ENCODE data around the gene SOX30. TPM values are rescaled to one million over a fixed set of nuclear protein-coding genes. Genes with fewer than 3 reads are reported as not detected.

The SOX30 gene
- polyA plus RNA-seq, 10 donors, result 0.15 to 0.63 (median 0.31) TPM

DNA sequence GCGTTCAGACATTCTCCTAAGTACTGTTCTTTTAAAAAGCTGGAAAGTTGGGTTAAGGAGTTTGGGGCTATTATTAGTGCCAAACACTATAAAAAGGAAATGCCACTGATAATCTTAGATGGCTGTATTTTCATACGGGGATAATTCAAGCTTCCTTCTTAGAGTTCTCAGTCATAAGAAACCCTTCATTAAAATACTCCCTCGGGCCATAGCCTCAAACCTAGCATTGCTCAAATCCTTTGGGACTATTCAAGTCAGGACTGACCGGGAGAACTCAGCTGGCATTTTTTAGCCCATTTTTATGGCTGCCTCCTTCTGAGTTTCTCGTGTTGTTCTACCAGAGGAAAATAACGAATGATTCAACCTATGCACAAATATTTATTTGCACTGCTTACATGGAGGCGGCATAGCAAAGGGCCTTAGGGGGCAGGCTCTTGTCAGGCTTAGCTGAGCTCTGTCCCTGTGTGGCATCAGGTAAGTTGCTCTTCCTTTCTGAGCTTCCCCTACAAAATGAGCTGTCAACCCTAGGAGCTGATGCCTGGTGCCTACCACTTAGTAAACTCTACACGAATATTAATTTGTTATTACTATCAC lies 43.2 kb downstream of the SOX30 start:
- DNase-seq, result no peak

DNA sequence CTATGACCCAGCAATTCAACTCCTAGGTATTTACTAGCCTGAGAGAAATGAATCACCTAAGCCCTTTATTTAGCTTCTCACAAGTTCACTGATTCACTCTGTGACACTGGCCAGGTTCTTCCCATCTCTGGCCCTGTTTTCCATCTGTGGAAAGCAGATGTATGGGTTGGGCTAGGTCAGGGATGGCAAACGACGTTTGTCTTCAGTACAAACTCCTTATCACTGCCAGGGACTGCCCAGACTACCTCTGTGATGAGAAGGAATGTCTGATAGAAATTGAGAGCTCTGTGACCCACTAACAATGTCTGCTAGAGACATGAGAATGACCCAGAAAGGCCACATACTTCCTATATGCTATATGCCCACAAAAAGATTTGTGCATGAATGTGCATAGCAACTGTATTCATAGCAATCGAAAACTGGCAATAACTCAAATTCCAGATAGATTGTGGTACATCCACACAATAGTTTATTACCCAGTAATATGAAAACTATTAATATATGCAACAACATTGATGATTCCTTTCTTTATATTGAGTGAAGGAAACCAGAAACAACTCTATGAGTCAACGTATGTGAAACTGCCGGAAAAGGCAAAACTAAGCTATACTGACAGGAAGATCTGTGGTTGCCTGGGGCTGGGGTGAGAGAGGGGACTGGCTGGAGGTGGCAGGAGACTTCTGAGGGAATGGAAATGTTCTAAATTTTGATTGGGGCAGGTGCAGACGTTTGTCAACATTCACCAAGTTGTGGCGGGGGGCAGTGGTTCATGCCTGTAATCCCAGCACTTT lies 44.7 kb downstream of the SOX30 start:
- peak in 1 of 3 donors; percentile 57 for DNase-seq

DNA sequence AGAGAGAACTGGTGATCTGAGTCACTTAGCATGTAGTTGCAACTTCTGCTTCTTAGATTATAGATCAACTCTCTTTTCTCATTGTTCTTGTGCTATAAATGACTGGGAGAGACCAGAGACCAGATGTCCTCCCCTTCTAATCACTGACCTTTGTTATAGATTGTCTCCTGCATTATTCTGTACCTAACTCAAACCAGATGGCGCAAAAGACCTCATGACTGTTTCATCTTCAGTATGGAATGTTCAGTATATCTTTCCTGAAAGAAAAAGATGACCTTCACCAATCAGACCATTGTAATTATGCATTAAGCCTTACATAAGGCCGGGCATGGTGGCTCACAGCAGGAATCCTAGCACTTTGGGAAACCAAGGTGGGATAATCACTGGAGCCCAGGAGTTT lies 46.2 kb downstream of the SOX30 start:
- no peak for DNase-seq

DNA sequence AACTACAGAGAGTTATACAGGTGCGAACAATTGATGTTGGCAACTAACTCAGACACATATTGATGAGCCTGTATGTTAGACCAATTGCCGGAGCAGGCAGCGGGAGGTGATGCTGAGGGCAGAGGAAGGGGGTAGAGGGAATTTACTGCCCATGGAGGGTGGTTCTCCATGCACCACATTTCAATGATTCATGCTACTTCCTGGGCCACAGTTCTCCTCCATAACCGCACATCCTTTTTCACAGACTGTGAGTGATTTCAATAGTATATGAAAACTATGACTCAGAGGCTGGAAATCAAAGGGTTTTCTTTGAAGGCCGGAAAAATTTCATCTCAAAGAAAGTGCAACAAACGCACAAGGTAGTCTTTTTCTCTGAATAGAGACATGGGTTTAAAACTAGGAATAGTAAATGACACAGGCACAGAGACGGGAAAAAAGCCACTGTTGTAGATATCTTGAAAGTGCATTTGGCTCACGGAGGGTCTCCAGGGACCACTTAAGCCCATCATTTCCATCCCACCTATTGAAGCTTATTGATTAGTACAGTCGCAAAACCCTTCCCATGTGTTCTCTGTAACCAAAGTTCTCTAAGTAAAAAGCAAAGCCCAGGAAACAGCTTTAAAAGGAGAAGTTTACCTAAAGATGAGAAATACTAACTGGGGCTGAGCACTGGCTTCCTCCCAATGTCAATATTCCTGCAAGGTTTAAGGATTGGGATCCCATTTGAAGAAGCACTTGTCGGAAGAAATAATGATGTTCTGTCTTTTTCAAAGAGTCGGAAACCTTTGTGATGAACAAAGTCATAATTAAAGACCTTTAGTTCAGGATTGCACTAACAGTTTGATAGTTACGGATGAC lies 48.7 kb downstream of the SOX30 start:
- DNase-seq, result peak in 1 of 3 donors; percentile 69

DNA sequence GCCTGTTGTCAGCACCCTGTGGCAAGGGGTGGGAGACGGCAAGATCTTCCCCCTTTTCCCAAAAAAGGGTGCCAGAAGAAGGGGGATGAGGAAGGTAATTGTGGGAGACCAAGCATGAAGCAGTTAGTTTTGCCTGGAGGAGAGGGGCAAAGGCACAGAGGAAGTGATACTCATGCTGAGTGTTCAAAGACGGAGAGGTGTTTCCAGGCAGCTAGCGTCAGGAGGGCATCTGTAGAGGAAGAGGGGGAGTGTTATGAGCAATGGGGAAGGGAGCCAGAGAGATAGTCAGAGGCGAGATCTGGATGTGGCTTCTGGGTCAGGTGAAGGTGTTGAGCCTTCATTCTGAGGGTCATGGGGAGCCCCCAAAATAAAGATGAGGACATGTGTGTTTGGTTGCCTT lies 49.7 kb downstream of the SOX30 start:
- no peak for DNase-seq

DNA sequence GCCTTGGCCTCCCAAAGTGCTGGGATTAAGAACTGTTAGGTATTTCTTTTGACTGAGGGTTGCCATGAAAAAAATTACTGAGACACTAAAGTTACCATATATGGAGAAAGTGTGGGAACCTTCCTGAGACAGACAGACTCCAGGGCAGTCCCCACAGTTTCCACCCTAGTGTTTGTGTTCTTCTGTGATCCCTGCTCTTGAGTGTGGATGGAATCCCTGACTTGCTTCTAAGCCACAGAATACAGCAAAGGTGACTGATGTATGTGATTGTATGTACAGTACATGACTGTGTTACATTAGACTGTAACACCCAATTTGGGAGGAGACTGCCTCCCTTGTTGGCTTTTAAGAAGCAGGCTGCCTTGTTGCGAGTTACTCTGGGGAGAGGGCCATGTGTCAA lies 52.0 kb downstream of the SOX30 start:
- DNase-seq, result no peak

DNA sequence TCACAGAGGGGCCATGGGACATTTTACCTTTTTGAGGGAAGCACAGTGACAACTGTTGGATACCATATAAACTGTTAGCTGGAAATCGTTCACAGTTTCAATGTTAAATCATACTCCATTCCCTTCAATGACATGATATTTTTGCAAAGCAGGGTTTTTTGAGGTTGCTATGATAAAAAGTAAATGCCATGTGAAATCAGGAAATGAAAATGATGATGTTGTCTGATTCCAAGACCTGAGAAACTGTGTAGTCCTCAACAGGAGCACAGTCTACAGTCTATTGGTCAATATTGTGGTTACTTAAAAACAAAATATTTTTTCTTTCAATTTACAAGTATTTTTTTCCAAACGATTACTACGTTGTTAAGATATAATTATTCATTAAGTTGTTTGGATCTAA lies 52.7 kb downstream of the SOX30 start:
- no peak for DNase-seq

DNA sequence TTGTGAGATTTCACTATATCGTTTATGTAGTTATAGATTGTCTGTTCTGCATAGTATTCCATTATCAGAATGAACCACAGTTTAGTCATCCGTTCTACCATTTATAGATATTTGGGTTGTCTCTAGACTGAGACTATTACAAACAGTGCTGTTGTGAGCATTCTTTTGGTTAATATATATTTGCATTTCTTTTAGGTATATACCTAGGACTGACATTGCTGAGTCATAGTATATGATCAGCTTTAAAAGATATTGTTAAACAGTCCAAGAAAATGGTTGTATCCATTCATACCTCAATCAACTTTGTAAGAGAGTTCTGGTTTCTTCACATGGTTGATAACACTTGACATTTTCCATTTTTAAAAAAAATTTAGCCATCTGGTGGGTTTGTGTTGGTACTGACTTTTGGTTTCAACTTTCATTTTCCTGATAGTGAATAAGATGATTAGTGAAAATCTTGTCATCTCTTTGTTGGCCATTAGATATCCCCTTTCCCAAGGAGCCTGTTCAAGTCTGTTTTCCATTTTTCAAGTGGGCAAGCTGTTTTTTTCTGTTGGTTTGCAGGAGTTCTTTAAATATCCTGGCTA lies 53.8 kb downstream of the SOX30 start:
- DNase-seq, result no peak

DNA sequence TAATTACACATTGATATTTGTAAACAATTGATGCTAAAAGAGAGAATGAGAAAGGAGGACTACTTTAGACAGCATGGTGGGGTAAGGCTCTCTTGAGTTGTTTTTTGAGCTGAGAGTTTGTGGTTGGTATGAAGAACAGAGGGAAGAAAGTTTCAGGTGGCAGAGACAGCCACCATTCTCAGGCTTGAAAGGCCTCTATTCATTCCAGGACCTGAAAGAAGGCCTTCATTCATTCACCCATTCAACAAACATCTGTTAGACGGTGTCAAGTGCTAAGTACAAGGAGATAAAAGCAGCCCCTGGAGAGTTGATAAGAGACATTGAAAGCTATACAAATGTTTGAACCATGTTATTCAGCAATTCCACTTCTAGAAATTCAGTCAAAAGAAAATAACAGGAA lies 55.0 kb downstream of the SOX30 start:
- DNase-seq, result no peak

DNA sequence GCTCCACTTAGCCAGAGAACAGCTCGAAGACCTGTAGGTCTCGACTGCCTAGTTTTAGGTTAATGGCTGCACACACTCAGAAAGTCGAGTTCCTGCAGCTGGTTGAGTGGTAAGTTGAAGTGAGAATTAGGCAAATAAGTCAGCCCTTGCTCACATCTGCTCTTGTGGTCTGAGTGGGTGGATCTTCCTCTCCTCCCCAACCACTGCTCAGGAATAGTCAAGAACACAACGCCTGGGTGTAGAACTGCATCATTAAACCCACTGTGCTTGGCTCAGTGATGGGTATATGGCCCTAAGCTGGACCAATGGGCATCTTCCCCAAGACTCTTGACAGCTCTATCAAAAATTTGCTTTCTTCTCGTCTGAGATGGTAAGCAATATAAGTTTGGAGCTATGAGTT lies 55.8 kb downstream of the SOX30 start:
- DNase-seq, result no peak

DNA sequence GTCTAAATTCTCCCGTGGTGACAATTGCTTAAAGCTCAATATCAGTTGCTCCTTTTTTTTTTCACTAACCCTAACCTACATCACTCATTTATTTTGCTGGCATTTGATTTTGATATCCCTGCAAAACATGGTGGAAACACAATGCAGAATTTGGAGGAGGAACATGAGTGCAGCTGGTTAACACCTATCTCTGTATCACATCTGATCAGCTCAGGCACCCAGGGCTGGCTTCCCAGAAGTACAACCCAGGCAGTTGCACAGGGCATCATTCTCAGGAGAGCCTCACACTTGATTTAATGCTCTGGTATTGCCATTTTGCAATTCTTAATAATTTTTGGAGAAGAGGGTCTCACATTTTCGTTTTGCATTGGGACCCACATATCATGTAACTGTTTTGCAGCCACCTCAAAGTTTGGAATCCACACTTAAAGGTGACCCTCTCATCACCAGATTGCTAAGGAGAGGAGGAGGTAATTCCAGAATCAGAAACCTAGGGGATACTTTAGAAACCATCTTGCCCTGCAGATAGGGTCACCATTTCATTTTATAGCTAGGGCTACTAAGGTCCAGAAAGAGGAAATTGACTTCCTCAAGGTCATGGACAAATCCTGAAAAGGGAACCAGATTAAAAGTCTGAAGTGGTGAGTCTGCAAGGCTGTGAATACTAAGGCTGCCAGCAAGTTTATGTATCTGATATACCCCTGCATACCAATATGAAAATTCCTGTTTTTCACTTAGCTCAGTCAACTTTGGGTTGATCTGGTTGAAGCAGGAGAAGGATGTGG lies 57.4 kb downstream of the SOX30 start:
- no peak for DNase-seq

DNA sequence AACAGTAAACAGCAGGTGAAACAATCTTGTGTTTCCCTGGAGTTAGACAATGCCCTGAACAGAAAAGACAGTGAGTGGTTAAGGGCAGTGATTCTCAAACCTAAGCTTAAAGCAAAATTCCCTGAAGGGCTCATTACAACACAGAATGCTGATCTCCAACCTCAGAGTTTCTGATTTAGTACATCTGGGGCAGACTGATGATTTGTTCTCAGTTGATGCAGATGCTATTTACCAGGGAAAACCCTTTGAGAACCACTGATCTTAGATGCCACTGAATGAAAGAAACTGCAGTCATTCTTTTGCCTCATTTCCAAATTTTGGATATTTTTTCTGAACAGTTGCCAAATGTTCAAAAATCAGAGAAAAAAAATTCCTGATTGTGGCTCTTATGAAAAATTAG lies 58.0 kb downstream of the SOX30 start:
- no peak for DNase-seq

DNA sequence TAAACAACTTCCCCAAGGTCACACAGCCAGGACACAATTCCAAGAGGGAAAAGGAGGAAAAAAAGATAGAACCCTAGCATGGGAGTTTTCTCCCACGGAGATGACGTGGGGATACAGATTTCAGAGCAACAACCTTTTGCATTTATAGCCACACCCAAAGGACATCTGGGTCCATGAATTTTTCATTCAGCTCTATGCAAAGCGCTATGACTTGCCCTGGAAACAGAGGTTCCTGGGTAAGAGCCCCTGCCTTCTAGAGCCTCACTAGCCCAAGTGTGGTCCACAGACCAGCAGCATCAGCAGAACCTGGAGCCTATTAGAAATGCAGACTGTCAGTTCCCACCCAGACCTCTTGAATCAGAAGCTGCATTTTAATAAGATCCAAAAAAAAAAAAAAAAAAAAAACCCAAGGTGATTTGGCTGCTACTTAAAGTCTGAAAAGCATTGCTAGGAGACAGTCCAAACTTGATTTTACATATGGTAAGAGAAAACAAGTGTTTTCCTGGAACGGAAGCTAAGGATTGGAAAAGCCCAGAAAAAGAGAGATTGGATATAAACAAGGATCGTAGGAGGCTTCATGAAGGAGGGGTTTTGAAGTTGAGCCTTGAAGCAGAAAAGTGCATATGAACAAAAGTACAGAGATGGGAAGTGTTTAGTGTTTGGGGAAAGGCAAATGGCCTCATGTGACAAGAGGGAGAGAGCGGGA lies 59.0 kb downstream of the SOX30 start:
- DNase-seq, result no peak

DNA sequence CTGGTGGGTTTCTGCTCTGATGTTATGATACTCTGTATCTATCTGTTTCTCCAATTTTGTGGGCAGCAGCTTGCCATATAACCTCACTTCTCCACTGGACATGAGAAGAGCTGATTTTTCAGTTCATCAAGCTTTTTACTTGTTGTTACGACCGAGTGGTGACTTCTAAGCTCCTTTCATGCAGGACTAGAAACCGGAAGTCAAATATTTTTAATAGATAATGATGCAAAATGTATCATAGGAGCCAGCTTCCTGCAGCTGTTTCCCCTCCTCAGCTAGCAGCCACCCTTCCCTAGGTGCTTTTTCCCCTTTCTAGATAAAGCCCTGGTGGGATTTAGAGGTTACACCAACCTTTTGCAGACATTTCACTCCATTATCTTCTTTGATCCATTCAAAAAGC lies 59.6 kb downstream of the SOX30 start:
- DNase-seq, result no peak

DNA sequence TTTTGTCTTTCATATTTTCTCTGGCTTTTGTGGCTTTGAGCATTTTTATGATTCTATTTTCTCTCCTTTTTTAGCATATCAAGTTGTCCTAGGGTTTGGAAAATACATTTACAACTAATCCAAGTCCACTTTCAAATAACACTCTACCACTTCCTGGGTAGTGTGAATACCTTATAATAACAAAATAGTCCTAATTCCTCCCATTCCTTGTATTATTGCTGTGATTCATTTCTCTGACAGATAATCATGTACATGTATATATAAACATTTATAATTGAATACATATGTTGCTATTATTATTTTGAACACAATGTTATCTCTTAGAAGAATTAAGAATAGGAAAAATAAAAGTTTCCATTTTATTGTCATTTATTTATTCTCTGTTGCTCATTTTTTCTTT lies 61.8 kb downstream of the SOX30 start:
- DNase-seq, result no peak

DNA sequence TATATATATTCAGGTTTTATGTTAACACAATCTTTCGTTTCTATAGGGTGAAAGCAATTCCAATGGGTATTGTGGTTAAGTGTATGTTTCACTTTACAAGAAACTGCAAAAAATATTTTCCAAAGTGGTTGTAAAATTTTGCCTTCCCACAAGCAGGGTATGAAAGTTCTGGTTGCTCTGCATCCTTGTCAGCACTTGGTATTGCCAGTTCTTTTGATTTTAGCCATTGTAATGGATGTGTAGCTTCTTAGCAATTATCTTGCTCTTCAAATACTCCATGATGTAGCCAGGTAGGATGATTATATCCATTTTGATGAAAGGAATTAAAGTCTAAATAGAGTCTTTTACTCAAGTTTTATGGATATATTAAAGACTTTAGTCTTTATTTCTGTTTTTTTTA lies 67.6 kb downstream of the SOX30 start:
- no peak for DNase-seq

DNA sequence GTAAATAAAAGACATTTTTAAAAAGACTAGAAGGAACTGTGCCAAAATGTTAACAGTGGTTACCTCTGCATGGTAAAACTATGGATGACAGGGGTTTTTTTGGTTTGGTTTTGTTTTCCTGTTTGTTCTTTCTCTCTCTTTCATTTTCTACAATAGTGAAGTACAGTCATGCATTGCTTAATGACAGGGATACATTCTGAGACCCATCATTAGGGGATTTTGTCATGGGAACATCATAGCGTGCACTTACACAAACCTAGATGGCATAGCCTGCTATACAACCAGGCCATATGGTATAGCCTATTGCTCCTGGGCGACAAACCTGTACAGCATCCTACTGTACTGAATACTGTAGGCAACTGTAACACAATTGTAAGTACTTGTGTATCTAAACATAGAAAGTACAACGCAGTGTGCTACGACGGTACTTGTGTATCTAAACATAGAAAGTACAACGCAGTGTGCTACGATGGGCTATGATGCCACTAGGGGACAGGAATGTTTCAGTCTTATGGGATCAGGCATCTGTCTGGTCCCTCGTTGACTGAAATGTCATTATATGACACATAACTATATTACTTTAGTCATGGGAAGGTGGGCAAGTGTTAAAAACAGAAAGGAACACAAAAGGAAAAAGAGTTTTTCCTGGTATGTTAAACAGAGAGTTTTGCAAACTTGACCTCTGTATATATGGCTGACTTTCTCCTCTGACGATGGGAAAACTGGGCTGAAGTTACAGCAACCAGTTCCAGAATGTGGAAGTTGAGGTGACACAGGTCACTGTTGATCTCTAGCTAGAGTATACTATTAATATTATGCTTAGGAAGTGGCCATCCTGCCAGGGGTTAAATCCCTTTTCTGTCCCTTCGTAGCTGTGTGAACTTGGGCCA lies 69.3 kb downstream of the SOX30 start:
- no peak for DNase-seq

DNA sequence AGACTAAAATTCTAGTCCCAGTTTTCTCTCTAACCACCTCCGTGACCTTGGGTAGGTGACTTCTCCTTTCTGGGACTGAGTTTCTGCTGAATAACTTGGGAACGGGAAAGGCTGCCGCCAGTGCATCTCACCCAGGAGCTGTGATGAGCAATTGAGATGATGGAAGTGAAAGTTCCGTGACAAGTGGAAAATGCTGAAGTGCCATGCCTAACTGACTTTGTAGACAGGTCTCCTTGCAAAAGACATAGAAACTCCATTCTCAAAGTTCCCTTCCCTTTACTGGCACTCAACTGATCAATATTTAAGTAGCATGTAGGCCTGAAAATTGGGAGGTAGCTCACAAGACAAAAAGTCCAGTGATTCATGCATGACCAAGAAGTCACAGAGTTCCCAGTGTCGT lies 70.3 kb downstream of the SOX30 start:
- DNase-seq, result no peak

DNA sequence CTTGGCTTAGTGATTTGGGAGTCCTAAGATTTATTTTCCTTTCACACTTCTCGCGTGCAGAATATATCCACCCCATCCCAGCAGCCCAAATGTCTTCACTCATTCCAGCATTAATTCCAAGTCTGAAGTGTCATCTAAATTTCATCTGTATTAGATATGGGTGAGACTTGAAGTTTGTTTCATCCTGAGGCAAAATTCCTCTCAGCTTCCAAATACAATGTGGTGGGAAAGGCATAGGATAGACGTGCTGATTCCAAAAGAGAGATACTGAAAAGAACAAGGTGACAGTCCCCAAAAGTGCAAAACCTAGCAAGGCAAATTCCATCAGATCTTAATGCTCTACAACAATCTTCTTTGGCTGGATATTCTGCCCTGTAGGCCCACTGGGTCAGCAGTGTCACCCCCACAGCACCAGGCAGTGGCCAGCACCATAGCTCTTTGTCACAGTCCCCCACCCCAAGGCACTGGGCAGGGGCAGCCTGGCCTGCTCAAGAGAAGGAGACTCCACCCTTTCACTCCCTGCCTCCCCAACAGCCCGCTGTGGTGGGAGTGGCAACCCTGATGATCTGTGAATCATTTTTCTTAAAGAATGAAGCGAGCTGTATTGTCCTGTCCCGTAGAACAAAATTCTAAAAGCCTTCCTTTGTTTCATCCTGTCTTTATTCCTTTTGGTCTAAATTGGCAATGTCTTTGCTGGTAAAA lies 74.0 kb downstream of the SOX30 start:
- no peak for DNase-seq
